ENCODE data around the gene TANGO6.

TANGO6 gene

GRCh38 chr16:69100071-69100691 is 256.9 kb downstream of the TANGO6 start:
- DNase-seq (ENCODE audit: low spot score): no peak

- peak; percentile 44 for DNase-seq (ENCODE audit: low spot score)
Measured at GRCh38 chr16:69105501-69106361, 262.4 kb downstream of the TANGO6 start, which contains the start of gene HAS3. TSS of gene HAS3 (plus strand) at chr16:69105653. CDS start at chr16:69109396, 3,743 bp downstream.

GRCh38 chr16:69106491-69107315 is 263.4 kb downstream of the TANGO6 start:
- DNase-seq (ENCODE audit: low spot score): no peak

- no peak for DNase-seq (ENCODE audit: low spot score)
Measured at GRCh38 chr16:69107316-69107962, 264.1 kb downstream of the TANGO6 start.

GRCh38 chr16:69108064-69108904 is 265.0 kb downstream of the TANGO6 start:
- no peak for DNase-seq (ENCODE audit: low spot score)

- DNase-seq (ENCODE audit: low spot score): no peak
Measured at GRCh38 chr16:69108905-69109252, 265.5 kb downstream of the TANGO6 start.

GRCh38 chr16:69109486-69110270 is 266.3 kb downstream of the TANGO6 start:
- no peak for DNase-seq (ENCODE audit: low spot score)

GRCh38 chr16:69110406-69110805 is 267.1 kb downstream of the TANGO6 start:
- no peak for DNase-seq (ENCODE audit: low spot score)

- no peak for DNase-seq (ENCODE audit: low spot score)
Measured at GRCh38 chr16:69111216-69111875, 268.0 kb downstream of the TANGO6 start.

GRCh38 chr16:69111876-69112230 is 268.5 kb downstream of the TANGO6 start:
- no peak for DNase-seq (ENCODE audit: low spot score)

- DNase-seq (ENCODE audit: low spot score): no peak
Measured at GRCh38 chr16:69112285-69113129, 269.2 kb downstream of the TANGO6 start.

- no peak for DNase-seq (ENCODE audit: low spot score)
Measured at GRCh38 chr16:69113216-69113615, 269.9 kb downstream of the TANGO6 start.

- no peak for DNase-seq (ENCODE audit: low spot score)
Measured at GRCh38 chr16:69114346-69114975, 271.1 kb downstream of the TANGO6 start.

- no peak for DNase-seq (ENCODE audit: low spot score)
Measured at GRCh38 chr16:69114976-69115355, 271.6 kb downstream of the TANGO6 start.

- DNase-seq (ENCODE audit: low spot score): no peak
Measured at GRCh38 chr16:69115361-69115760, 272.0 kb downstream of the TANGO6 start.

GRCh38 chr16:69115837-69116236 is 272.5 kb downstream of the TANGO6 start:
- no peak for DNase-seq (ENCODE audit: low spot score)

GRCh38 chr16:69116256-69116875 is 273.0 kb downstream of the TANGO6 start:
- no peak for DNase-seq (ENCODE audit: low spot score)

GRCh38 chr16:69116906-69117305 is 273.6 kb downstream of the TANGO6 start:
- no peak for DNase-seq (ENCODE audit: low spot score)
